CD4-positive, alpha-beta T cell treated with Interleukin-10 for 1 hour (primary cell): ENCODE data around the gene GRK4.
A peak's percentile ranks its signal among the peaks of the same experiment; 100 is the strongest.
"Not testable (repeated sequence)": the region's sequence is repeated elsewhere in the genome, so short reads cannot be mapped to it uniquely, and the experiment has no call there.

Experiments
- DNase-seq: peaks from one replicate; pipeline ENCODE4 v3.0.0-alpha.2; 2020

GRK4 gene

DNA sequence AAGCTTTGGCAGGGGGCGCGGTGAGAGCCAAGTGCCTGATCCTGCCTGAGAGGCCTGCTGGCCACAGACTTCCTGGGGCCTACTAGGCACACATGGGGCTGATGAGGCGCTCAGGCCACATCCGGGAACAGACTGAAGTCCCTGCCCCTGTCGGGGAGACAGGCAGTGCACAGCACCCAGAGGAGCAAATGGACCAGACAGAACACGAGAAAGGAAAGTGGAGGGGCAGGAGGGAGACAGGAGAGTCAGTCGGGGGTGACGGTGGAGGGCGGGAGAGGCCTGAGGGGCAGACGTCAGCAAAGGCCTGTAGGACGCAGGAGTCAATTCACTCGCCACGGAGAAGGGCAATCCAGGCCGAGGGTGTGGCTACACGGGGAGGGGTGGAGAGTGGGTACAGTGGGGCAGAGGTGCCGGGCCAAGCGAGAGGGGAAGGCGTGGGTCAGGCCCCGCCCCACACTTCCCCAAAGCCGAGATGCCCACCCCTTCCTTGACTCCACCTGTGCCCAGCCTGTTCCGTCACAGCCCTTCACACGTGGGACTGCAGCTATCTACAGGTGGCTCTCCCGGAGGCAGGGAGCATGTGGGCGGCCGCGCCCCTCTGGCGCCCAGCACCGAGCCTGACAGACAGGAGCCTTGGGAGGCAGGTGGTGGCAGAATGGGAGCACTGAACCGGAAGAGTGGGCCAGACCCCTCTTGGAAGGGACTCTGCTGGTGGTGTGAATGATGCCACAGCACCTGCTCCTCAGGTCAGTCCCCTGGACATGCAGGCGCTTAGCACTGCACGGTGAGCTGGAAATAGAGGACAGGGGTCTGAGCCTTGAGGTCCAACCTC lies 20.6 kb upstream of the GRK4 start:
- peak; percentile 63 for DNase-seq

DNA sequence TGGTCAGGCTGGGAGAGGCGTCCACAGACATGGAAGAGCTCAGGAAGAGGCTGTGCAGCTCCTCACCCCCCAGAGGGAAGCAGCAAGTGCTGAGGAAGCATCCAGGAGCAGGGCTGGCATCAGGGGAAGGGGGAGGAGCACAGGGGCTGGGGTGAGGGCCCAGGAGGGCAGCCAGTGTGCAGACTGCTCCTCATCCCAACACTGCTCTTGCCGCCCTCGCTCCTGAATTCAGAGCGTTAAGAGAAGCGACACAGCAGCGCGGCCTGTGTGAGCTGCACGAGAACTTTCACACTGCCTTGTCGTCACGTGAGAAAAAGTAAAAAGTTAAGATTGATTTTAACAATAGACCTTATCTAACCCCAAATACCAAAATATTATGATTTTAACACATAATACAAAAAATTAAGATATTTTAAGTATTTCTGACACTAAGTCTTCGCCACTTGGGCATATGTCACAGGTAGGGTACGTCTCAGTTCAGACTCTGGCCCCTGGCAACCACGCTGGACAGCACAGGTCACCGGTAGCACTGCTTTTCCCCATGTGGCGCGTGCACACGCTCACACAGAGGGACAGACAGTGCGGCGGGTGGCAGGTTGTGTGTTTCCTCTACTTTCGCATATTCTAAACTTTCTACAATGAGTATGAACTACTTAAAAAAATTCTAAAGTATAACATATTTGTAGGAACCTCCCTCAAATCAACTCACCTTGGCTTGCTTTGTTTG lies 19.8 kb upstream of the GRK4 start:
- no peak for DNase-seq

- DNase-seq = no peak
These were observed 19.3 kb upstream of the GRK4 start for GRCh38 chr4:2944091-2944482.

GRCh38 chr4:2944586-2945526 lies 18.5 kb upstream of the GRK4 start:
- no peak for DNase-seq

- DNase-seq = not testable (repeated sequence)
These were observed 17.5 kb upstream of the GRK4 start for GRCh38 chr4:2945619-2946604.

DNA sequence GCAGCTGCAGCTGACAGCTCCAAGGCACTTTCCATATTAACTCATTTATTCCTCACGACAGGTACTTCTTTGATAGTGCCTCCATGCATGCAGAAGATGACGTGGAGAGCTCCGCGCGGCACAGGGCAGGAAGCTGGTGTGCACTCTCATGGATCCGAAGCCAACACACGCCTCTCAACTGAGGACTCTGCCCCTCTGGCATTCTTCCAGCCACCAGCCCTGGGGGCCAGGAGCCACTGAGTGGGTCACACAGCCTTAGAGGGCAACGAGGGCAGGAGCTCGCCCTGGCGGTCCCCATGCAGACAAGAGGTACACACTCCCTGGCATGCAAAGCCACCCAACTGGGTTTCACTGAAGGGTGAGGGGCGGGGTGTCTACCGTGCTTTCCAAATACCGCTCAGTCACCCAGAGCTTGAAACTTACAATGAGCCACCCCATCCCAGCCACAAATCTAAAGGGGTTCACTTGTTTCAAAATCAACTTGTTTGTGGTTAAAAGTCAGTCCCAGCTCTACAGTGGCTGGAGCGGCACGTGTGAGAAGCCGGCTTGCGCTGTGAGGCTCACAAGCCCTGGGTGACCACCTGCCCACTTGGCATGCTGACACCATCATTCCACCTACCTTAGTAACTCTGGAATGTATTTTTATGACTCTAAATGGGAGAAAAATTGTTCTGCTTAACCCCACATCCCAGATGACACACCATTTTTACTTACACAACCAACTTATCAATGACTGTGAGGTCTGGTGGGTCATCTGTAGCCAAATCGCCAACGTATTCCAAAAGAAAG lies 16.4 kb upstream of the GRK4 start:
- DNase-seq = no peak

GRCh38 chr4:2947926-2948325 lies 15.4 kb upstream of the GRK4 start:
- no peak for DNase-seq

DNA sequence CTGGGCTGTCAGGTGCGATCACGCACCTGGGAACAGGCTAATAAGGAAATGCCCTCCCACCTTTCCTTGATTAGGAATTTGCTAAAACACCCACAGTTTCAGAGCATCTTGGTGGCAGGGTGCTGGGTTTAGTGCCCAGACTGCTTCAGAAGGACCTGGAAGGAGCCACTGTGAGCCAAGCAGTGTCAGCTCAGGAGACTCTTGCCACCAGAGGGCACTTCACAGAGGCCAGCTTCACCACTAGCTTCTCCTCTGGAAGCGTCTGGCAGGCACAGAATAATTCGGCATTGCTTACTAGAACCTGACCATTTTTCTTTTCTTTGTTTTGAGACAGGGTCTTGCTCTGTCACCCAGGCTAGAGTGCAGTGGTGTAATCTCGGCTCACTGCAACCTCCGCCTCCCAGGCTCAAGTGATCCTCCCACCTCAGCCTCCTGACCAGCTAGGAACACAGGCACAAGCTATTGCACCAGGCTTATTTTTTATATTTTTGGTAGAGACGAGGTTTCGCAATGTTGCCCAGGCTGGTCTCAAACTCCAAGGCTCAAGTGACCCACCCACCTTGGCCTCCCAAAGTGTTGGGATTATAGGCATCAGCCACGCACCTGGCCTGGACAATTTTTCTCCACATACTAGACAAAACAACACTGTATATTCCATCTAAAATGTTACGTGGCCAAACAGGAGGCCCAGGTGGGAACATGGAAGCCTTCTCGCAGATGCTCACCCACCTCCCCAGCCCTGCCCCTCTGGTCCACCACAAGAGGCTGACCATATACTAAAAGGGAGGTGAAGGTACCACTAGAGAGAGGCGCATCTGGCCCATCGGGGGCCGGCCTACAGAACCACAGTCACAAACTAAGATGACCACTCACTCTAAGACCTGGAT lies 14.2 kb upstream of the GRK4 start:
- peak; percentile 34 for DNase-seq

DNA sequence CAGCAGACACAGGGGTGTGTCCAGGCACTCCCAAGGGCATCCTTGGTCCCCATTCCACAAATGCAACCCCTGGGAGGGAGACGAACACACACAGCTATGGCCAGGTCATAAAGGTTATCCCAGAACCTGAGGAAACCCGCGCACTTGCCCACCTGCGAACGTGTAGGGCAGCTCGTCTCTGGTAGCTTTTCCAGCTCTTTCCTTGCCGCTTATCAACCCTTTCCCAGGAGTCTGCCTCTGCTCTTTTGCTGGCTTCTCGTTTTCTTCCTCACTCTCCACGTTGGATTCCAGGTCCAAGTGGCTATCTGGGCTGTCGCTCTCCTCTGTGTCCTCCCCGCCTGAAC lies 13.6 kb upstream of the GRK4 start:
- DNase-seq = no peak

GRCh38 chr4:2950221-2950989 lies 13.0 kb upstream of the GRK4 start:
- DNase-seq = no peak

- DNase-seq = no peak
These were observed 9.9 kb upstream of the GRK4 start for GRCh38 chr4:2953496-2953895.

DNA sequence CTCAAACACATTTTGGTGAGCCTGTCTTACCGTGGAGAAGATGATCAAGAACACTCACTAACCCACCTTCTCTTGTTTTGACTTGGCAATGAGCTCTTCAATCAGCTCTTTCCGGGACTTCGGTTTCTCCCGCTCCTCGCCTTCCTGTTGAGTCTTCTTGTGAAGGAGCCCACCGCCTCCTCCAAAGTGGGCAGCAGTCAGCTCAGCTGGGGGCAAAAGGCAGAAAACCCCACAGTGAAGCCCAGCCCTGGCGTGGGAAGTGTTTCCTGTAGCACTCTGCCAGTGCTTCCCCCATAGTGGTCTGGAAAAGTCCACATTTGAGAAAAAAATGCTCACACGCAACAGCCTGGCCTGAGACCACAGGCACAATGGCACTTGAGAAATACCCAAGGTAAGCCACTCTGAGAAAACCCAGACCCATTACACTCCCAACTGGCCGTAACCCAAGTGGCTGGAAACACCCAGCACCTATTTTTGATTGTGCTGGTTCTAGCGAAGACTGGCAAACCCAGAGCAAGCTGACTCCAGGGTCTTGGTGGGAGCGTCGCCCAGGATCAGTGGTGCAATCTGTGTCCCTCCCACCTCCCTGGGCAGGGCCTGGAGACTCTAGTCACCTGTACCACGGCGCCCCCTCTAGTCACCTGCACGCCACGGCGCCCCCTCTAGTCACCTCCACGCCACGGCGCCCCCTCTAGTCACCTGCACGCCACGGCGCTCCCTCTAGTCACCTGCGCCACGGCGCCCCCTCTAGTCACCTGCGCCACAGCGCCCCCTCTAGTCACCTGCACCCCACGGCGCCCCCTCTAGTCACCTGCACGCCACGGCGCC lies 8.8 kb upstream of the GRK4 start:
- DNase-seq = peak; percentile 65

GRCh38 chr4:2955186-2956044 lies 8.0 kb upstream of the GRK4 start:
- DNase-seq = not testable (repeated sequence)

DNA sequence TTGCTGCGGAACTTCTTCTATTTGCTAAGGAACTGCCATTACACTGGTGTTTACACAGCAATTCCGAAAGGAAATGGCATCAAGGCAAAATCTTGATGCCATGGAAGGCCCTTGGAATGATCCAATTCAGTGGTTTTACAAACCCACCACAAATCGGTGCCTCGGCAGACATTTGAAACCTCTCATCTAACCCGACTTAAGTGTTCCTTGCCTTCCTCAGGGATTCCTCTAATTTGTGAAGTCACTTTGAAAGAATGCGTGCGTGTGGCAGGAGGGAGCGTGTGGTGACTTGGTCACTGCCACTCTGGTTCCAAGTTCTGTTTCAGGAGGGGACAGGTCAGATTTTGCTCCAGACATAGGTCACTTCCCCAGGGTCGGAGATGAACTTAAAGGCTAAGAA lies 4.9 kb upstream of the GRK4 start:
- DNase-seq = no peak

DNA sequence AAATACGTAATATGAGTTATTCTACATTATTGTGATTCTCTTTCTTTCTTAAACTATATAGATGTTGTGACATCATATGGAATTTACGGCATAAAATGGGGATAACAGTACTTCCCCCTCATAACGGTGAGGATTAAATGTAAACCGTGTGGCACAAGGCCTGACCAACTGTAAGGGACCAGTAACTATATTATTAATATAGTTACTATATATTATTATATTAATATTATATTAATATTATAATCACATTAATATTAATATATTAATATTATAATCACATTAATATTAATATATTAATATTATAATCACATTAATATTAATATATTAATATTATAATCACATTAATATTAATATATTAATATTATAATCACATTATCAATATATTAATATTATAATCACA lies 2.9 kb upstream of the GRK4 start:
- not testable (repeated sequence) for DNase-seq

GRCh38 chr4:2961421-2961810 lies 2.0 kb upstream of the GRK4 start:
- no peak for DNase-seq

DNA sequence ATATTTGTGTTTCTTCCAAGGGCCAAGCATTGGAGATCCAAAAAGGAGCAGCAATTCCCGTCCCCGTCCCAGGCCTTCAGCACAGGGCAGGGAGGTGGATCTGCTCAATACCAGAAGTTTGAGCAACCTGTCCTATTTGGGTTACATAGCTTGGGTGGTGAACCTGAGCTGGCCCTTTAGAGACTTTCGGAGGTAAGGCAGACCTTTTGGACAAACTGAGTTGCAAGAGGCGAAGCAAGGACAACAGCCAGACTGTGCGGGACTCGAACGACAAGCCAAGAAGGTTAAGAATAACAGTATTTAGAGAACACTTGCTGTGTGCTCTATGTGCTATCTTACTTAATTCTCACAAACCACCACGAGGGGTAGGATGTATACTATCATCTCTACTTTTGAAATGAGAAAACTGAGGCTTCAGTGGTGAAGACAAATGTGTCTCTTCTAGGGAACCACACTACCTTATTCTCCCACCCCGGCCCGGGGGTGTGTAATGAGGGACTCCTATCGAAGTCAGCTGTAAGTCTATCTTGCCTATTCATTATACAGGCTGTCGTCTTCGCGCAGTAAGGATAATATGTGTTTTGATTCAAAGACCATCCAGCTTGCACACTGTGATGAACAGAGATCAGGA lies 1.4 kb upstream of the GRK4 start:
- peak; percentile 33 for DNase-seq
